ENCODE data around the gene UTP3. TPM values are rescaled to one million over a fixed set of nuclear protein-coding genes. Genes with fewer than 3 reads are reported as not detected.
A peak's percentile ranks its signal among the peaks of the same experiment; 100 is the strongest.

UTP3 gene
- total and polyA plus RNA-seq, 9 of the 15 experiments (the other 6 are each of a cell fraction or from before 2014, with no cell fraction given) = 11.9 to 69.3 (median 34.0) TPM

GRCh38 chr4:70721747-70722146, 33.4 kb downstream of the UTP3 start, which contains the start of gene RUFY3 (continued):
- TF ChIP-seq ZBTB43 (CRISPR knock-in tag; IDR thresholded peaks at IDR 0.05) = no peak
- TF ChIP-seq SMARCA5 (IDR thresholded peaks at IDR 0.05) = no peak
- no peak for TF ChIP-seq FOXP1 (CRISPR knock-in tag; IDR thresholded peaks at IDR 0.05)
- no peak for TF ChIP-seq ZNF282 (CRISPR knock-in tag; IDR thresholded peaks at IDR 0.05)
- TF ChIP-seq FUS (optimal IDR thresholded peaks at IDR 0.05; ENCODE audit: low read depth, low read length) = no peak
- TF ChIP-seq ZNF586 (CRISPR knock-in tag; conservative IDR thresholded peaks at IDR 0.05) = no peak
- no peak for TF ChIP-seq SIN3A (IDR thresholded peaks at IDR 0.05; ENCODE audit: borderline replicate concordance in 2 of 2, control insufficient read depth in 1 of 2, low read depth in 2 of 2, low read length in 2 of 2)
- TF ChIP-seq THAP7 (CRISPR knock-in tag; IDR thresholded peaks at IDR 0.05) = no peak
- no peak for TF ChIP-seq LEF1 (IDR thresholded peaks at IDR 0.05)
- TF ChIP-seq ZNF518B (CRISPR knock-in tag; IDR thresholded peaks at IDR 0.05) = no peak
- peak; percentile 48 for TF ChIP-seq USF2 (CRISPR knock-in tag; IDR thresholded peaks at IDR 0.05)
- no peak for TF ChIP-seq MTF1 (CRISPR knock-in tag; IDR thresholded peaks at IDR 0.05; ENCODE audit: borderline replicate concordance)
- TF ChIP-seq ZBTB7A (IDR thresholded peaks at IDR 0.05; ENCODE audit: borderline replicate concordance, control insufficient read depth, low read depth, low read length) = no peak
- no peak for TF ChIP-seq NONO (IDR thresholded peaks at IDR 0.05; ENCODE audit: low read depth in 2 of 2, low read length in 1 of 2)
- TF ChIP-seq BRCA1 (IDR thresholded peaks at IDR 0.05) = no peak
- TF ChIP-seq BRCA1 (CRISPR knock-in tag; IDR thresholded peaks at IDR 0.05) = no peak
- TF ChIP-seq ZNF780A (CRISPR knock-in tag; IDR thresholded peaks at IDR 0.05) = no peak
- no peak for TF ChIP-seq BDP1 (IDR thresholded peaks at IDR 0.05; ENCODE audit: insufficient read depth, insufficient read length)
- TF ChIP-seq TRIM28 (IDR thresholded peaks at IDR 0.05) = no peak
- no peak for TF ChIP-seq RUNX1 (IDR thresholded peaks at IDR 0.05; ENCODE audit: low read depth)
- no peak for TF ChIP-seq MYBL2 (IDR thresholded peaks at IDR 0.05; ENCODE audit: low read depth)
- no peak for TF ChIP-seq MYBL2 (CRISPR knock-in tag; IDR thresholded peaks at IDR 0.05; ENCODE audit: borderline replicate concordance)
- no peak for TF ChIP-seq TBP (optimal IDR thresholded peaks at IDR 0.05; ENCODE audit: low read depth, low read length)
- TF ChIP-seq VEZF1 (CRISPR knock-in tag; IDR thresholded peaks at IDR 0.05) = no peak

All from K562 (cell line).